T-helper 2 cell (primary cell): ENCODE data around the gene RPGR.

Experiments
- DNase-seq, 5 experiments: peaks; one replicate each; pipeline versions ENCODE4 v3.0.0 to v3.0.0-alpha.2; 2012 to 2022

The RPGR gene

GRCh38 chrX:38318606-38319005, 8.7 kb downstream of the RPGR start:
- no peak for DNase-seq

- no peak for DNase-seq
Observed at GRCh38 chrX:38318196-38318595, 9.1 kb downstream of the RPGR start.

GRCh38 chrX:38315186-38315585, 12.1 kb downstream of the RPGR start:
- DNase-seq = no peak

GRCh38 chrX:38313190-38313589, 14.1 kb downstream of the RPGR start:
- no peak for DNase-seq

- no peak for DNase-seq
Observed at GRCh38 chrX:38312436-38312835, 14.9 kb downstream of the RPGR start.

GRCh38 chrX:38311743-38312142, 15.6 kb downstream of the RPGR start:
- no peak for DNase-seq

- no peak for DNase-seq
Observed at GRCh38 chrX:38305971-38306370, 21.3 kb downstream of the RPGR start.

GRCh38 chrX:38304010-38304409, 23.3 kb downstream of the RPGR start:
- no peak for DNase-seq

- DNase-seq = no peak
Observed at GRCh38 chrX:38293741-38294140, 33.6 kb downstream of the RPGR start.

GRCh38 chrX:38287674-38288073, 39.6 kb downstream of the RPGR start:
- no peak for DNase-seq

GRCh38 chrX:38285649-38286048, 41.7 kb downstream of the RPGR start:
- DNase-seq = no peak

GRCh38 chrX:38282049-38282448, 45.3 kb downstream of the RPGR start:
- DNase-seq = no peak

- no peak for DNase-seq
Observed at GRCh38 chrX:38279188-38279587, 48.1 kb downstream of the RPGR start.

- no peak for DNase-seq
Observed at GRCh38 chrX:38278682-38279081, 48.6 kb downstream of the RPGR start.

- no peak for DNase-seq
Observed at GRCh38 chrX:38277802-38278201, 49.5 kb downstream of the RPGR start.

- DNase-seq = no peak
Observed at GRCh38 chrX:38277136-38277535, 50.2 kb downstream of the RPGR start.

GRCh38 chrX:38276089-38276488, 51.2 kb downstream of the RPGR start:
- no peak for DNase-seq

- no peak for DNase-seq
Observed at GRCh38 chrX:38275615-38276014, 51.7 kb downstream of the RPGR start.

GRCh38 chrX:38273453-38273852, 53.9 kb downstream of the RPGR start:
- DNase-seq = no peak

- DNase-seq = no peak
Observed at GRCh38 chrX:38271154-38271716, 56.1 kb downstream of the RPGR start.

- no peak for DNase-seq
Observed at GRCh38 chrX:38268011-38268410, 59.3 kb downstream of the RPGR start.

- no peak for DNase-seq
Observed at GRCh38 chrX:38262715-38263620, 64.3 kb downstream of the RPGR start.

- DNase-seq = peak in 1 of 5 experiments; percentile 1
Observed at GRCh38 chrX:38260231-38260630, 67.1 kb downstream of the RPGR start.

GRCh38 chrX:38256019-38256418, 71.3 kb downstream of the RPGR start:
- DNase-seq = no peak
